OCI-LY1 (cell line): ENCODE results near the gene KRT75.

ENCODE experiments used
- H2AFZ ChIP-seq: fragments of 200-600 bp; sonication (generic), shearing (Covaris generic); 2 replicates; pipeline ENCODE4 v1.6.0; 2014; ENCODE audit warnings: antibody characterized with exemption, mild to moderate bottlenecking, low read length
- H3F3A ChIP-seq: fragments of 200-600 bp; sonication (generic), shearing (Covaris generic); 2 replicates; pipeline ENCODE4 v1.6.0; 2014; ENCODE audit warnings: mild to moderate bottlenecking, antibody characterized with exemption, low read length, moderate library complexity; ENCODE audit not compliant: insufficient read depth
- H3K27ac ChIP-seq: fragments of 200-600 bp; sonication (generic); 2 replicates; pipeline ENCODE4 v1.5.1; 2014; ENCODE audit warnings: low read length, mixed run types, mild to moderate bottlenecking, low read depth; ENCODE audit not compliant: poor library complexity, severe bottlenecking
- H3K27me3 ChIP-seq: fragments of 200-600 bp; sonication (generic); 2 replicates; pipeline ENCODE4 v1.6.0; 2014; ENCODE audit warnings: antibody characterized with exemption, mild to moderate bottlenecking, low read length, moderate library complexity; ENCODE audit not compliant: insufficient read depth
- H3K36me3 ChIP-seq: fragments of 200-600 bp; sonication (generic); 2 replicates; pipeline ENCODE4 v1.6.1; 2014; ENCODE audit warnings: mild to moderate bottlenecking, antibody characterized with exemption, low read length, moderate library complexity, mixed read lengths; ENCODE audit not compliant: insufficient read depth
- H3K4me1 ChIP-seq: fragments of 200-600 bp; sonication (generic); 2 replicates; pipeline ENCODE4 v1.5.1; 2014; ENCODE audit warnings: mild to moderate bottlenecking, low read length, moderate library complexity; ENCODE audit not compliant: insufficient read depth, severe bottlenecking
- H3K4me2 ChIP-seq: fragments of 200-600 bp; sonication (generic), shearing (Covaris generic); 2 replicates; pipeline ENCODE4 v1.6.1; 2014; ENCODE audit warnings: low read length
- H3K4me3 ChIP-seq: fragments of 200-600 bp; sonication (generic); 2 replicates; pipeline ENCODE4 v1.5.1; 2014; ENCODE audit warnings: low read length, low read depth, mild to moderate bottlenecking, mixed read lengths; ENCODE audit not compliant: poor library complexity, severe bottlenecking
- H3K79me2 ChIP-seq: fragments of 200-600 bp; shearing (Covaris generic); 2 replicates; pipeline ENCODE4 v1.6.1; 2016; ENCODE audit warnings: mixed run types, low read length, mixed read lengths; ENCODE audit not compliant: insufficient read depth
- H3K9ac ChIP-seq: fragments of 200-600 bp; sonication (generic), shearing (Covaris generic); 2 replicates; pipeline ENCODE4 v1.6.1; 2014; ENCODE audit warnings: mild to moderate bottlenecking, low read length, mixed read lengths
- H3K9me2 ChIP-seq: fragments of 200-600 bp; sonication (generic), shearing (Covaris generic); 2 replicates; pipeline ENCODE4 v1.6.1; 2014; ENCODE audit warnings: low read depth, mild to moderate bottlenecking, low read length, mixed read lengths
- H3K9me3 ChIP-seq: fragments of 200-600 bp; shearing (Covaris generic); 2 replicates; pipeline ENCODE4 v1.6.1; 2014; ENCODE audit warnings: low read length, mixed read lengths
- H4K20me1 ChIP-seq: fragments of 200-600 bp; sonication (generic), shearing (Covaris generic); 2 replicates; pipeline ENCODE4 v1.6.0; 2016; ENCODE audit warnings: mild to moderate bottlenecking, low read length; ENCODE audit not compliant: insufficient read depth
- CTCF ChIP-seq: fragments of 200-600 bp; sonication (generic), shearing (Covaris generic); IDR thresholded peaks from 2 replicates; pipeline ENCODE4 v1.5.1; 2017; ENCODE audit warnings: mild to moderate bottlenecking, antibody characterized with exemption, low read length, moderate library complexity, mixed read lengths
- EZH2 ChIP-seq: fragments of 200-600 bp; sonication (generic), shearing (Covaris generic); IDR thresholded peaks from 2 replicates; pipeline ENCODE4 v1.8.0; 2017; ENCODE audit warnings: borderline replicate concordance, mixed run types, mild to moderate bottlenecking, antibody characterized with exemption, low read length, moderate library complexity, mixed read lengths

Gene KRT75

GRCh38 chr12:52464897-52465296 is 30.7 kb upstream of the KRT75 start:
- Histone ChIP-seq H3K79me2 (no peaks in the 10 kb centered on the region), H4K20me1 (no peaks in the 10 kb centered on the region), H3K4me1 (no peaks in the 10 kb centered on the region), H2AFZ (no peak overlapping the region), H3K9me3 (no peaks in the 10 kb centered on the region), H3K36me3 (no peaks in the 10 kb centered on the region), H3K9ac (no peak overlapping the region), H3F3A (no peaks in the 10 kb centered on the region), H3K4me3 (no peak overlapping the region), H3K4me2 (no peak overlapping the region), H3K9me2 (no peaks in the 10 kb centered on the region), H3K27me3 (no peaks in the 10 kb centered on the region), H3K27ac (no peak overlapping the region)
- TF ChIP-seq EZH2 (no peak), CTCF (no peak)

- H3K27ac ChIP-seq = no peak overlapping the region
- H3K79me2 ChIP-seq = no peaks in the 10 kb centered on the region
- no peak overlapping the region for H3K9ac ChIP-seq
- H3K9me3 ChIP-seq = no peaks in the 10 kb centered on the region
- TF ChIP-seq CTCF (0 out of 2 replicates have a peak, but pooled peaks have one; percentile 6), EZH2 (no peak)
- H3K4me3 ChIP-seq = no peak overlapping the region
- no peak overlapping the region for H3K4me2 ChIP-seq
- no peaks in the 10 kb centered on the region for H3K9me2 ChIP-seq
- no peak overlapping the region for H2AFZ ChIP-seq
- H3F3A ChIP-seq = no peaks in the 10 kb centered on the region
- H3K27me3 ChIP-seq = no peaks in the 10 kb centered on the region
- no peaks in the 10 kb centered on the region for H3K4me1 ChIP-seq
- H4K20me1 ChIP-seq = no peaks in the 10 kb centered on the region
- no peaks in the 10 kb centered on the region for H3K36me3 ChIP-seq
Measured at GRCh38 chr12:52461693-52462092, 27.5 kb upstream of the KRT75 start.

- H3K27me3 ChIP-seq = no peaks in the 10 kb centered on the region
- no peak overlapping the region for H2AFZ ChIP-seq
- H3K4me2 ChIP-seq = no peak overlapping the region
- H3F3A ChIP-seq = no peaks in the 10 kb centered on the region
- no peaks in the 10 kb centered on the region for H3K36me3 ChIP-seq
- no peaks in the 10 kb centered on the region for H3K9me3 ChIP-seq
- H4K20me1 ChIP-seq = no peaks in the 10 kb centered on the region
- H3K4me1 ChIP-seq = no peaks in the 10 kb centered on the region
- H3K4me3 ChIP-seq = no peak overlapping the region
- no peaks in the 10 kb centered on the region for H3K9me2 ChIP-seq
- TF ChIP-seq CTCF (no peak), EZH2 (no peak)
- H3K9ac ChIP-seq = no peak overlapping the region
- no peaks in the 10 kb centered on the region for H3K79me2 ChIP-seq
- H3K27ac ChIP-seq = no peak overlapping the region
Measured at GRCh38 chr12:52458861-52459260, 24.7 kb upstream of the KRT75 start.
